ENCODE measurements around the gene COL18A1.
A peak's percentile ranks its signal among the peaks of the same experiment; 100 is the strongest.
"Not testable (repeated sequence)": the region's sequence is repeated elsewhere in the genome, so short reads cannot be mapped to it uniquely, and the experiment has no call there.

Gene COL18A1
- total RNA-seq, result 27.1 to 50.1 reads per million in 2 donors

DNA sequence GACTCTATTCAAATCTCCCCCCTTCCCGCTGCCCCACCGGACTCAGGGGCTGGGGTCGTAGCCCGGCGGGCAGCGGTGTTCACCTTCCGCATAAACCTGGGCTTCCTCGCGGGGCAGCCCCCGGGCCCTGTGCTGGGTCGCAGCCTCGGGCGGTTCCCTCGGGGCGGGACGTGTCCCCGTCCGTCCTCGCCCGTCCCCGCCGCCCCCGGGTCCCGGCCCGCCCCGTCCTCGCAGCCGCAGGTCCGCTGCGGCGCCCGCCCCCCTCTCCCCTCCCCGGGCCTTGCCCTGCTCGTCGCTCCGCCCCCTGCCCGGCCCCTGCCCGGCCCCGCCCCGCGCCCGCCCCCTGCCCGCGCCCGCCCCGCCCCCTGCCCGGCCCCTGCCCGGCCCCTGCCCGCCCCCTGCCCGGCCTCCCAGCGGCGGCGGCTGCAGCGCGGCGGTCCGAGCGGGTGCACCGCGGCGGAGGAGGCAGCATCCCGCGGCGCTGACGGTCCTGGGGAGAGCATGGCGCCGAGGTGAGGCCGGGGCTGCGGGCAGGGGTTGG, at the start of gene COL18A1:
COL18A1 (plus strand) TSS at position 436 of the 541 bp plus-strand sequence; CDS start at position 502, 66 bp downstream.
- peak in 2 of 5 experiments; percentile 21 to 23 for DNase-seq

DNA sequence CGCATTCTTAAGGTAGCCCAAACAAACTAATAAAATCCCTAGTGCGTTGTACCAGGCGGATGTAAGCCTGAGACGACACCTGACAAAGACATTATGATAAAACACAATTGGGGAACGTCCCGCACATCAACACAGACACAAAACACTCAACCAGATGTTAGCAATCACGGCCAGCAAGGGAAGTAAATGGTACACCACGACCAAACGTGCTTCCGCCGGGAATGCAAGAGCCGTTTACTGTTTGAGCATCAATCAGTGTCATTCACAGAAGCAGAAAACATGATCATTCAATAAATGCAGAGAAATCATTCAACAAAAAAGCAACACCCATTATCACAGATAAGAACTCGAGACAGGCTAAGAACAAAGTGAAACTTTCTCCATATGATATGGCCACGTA, 49.4 kb upstream of the COL18A1 start:
- no peak for DNase-seq

DNA sequence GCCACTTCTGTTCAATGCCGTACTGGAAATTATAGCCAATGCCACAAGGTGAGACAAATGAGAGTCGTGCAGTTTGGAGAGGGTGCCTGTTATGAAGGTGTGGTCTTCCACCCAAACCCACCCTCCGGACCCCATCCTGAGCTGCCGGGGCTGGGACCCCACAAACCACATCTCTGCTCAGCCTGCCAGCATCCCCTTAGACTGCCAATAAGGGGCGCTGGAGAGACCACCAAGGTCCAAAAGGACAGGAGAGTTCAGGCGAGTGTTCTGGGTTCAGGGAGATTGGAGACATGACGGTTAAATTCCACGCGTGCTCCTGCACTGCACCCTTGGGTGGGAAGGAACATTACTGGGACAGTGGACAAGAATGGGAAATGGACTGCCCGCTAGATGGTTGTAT, 48.7 kb upstream of the COL18A1 start:
- DNase-seq, result no peak

DNA sequence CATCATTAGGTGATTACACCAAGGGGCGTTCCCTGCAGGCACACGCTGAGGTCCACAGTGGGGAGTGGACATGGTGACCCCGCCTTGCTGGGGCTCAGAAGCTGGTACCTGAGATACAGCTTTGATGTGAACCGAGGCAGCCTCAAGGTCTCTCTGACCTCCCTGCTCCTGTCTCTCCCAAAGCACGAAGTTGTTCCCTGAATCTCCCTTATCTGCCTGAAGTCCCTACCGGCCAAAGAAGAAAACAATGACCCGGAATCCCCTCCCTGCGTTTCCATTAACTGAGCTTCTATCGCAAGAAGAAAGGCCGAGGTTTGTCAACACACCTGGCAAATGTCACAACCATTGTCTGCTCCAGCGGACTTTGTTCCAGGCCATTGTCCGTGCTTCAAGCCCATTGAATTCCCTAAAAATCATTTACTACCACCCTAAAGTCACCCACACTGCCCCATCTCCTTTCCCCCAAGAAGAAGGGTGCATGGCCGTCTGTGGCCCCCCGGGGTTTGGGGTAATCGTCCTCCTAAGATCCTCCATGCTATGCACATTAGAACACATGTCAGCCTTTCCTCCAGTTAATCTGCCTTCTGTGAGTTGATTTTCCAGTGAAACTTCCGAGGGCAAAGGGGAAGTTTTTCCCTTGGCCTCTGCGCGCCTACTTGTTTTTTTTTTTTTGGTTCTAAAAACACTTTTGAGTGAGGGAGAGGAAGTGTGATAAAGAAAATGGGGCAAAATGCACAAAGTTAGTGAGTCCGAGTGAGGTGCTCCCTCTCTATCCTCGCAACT, 48.1 kb upstream of the COL18A1 start:
- DNase-seq, result no peak

DNA sequence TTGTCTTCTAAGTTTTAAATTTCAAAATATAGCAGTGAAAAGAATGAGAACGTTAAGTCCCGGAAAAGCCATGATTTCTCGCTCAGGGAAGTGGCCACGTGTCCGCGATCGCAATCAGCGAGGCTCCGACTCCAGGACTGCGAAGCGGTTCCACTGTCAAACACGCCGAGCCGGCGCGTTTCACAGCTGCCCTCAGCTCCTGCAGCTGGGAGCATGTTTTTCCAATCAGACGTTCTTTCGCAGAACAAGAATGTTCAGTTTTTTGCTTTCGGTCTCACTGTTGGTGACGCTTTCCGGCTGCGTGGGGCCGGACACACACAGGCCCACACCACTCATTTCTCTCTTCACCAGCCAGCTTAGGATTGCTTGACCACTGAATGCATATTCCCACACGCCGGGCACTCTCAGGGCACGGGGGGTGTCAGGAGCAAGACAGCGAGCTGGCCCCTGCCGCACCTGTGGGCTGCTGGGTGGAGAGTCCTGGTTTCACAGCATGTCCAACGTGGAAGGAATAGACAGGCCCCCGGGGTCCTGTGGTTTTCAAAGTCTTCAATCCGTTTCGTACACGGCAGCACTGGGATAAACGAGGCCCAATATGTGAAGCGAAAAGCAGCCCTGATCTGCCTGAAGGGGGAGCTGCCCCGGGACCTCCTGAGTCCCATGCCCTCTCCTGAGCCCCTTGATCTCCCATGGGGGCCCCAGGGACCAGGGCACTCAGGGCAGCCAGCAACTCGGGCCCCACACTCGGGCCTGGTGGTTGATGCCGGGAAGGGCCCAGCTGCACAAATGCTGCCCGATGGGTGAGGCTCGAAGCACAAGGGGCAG, 47.3 kb upstream of the COL18A1 start:
- no peak for DNase-seq

DNA sequence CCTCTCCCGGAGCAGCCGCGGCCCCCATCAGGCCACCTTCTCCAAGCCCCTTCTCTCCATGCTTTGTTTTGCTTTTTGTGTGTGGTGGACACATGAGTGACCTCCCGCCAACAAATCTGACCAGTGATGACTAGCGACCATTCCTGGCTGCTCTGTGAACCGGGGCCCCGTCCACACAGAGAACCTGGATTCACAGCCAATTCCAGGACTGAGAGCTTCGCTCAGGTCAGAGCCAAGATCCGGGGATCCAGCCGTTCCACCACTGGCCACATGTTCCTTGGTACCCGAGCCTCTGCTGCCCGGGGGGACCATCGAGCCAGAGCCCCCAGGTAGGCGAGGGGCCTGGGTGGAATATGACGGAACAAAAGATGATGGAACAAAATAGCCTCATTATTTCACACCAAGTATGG, 46.7 kb upstream of the COL18A1 start:
- no peak for DNase-seq

DNA sequence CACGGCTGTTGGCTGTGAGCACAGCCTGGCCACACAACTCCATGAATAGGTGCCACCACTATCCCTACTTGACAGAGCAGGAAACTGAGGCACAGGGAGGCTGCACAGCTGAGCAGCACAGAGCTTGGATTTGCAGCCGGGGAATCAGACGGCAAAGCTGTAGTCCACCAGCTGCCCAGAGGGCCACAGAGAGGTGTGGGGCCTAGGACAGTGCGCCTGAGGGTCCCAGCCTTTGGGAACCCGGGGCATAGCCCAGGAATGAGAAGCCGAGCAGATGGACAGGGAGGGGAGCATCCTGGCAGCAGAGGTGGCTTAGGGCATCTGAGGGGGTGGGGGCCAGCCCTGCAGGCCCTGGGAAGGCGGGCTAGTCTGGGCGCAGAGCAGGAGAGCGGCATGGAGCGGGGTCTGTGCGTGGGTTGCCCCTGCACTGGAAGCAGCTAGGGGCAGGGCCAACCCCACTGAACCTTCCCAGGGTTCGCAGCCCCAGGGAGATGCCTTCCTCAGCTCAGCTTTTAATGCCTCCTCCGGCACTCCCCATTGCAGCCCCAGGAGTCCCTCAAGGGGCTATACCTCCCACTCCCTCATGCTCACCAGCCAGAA, 46.2 kb upstream of the COL18A1 start:
- no peak for DNase-seq

DNA sequence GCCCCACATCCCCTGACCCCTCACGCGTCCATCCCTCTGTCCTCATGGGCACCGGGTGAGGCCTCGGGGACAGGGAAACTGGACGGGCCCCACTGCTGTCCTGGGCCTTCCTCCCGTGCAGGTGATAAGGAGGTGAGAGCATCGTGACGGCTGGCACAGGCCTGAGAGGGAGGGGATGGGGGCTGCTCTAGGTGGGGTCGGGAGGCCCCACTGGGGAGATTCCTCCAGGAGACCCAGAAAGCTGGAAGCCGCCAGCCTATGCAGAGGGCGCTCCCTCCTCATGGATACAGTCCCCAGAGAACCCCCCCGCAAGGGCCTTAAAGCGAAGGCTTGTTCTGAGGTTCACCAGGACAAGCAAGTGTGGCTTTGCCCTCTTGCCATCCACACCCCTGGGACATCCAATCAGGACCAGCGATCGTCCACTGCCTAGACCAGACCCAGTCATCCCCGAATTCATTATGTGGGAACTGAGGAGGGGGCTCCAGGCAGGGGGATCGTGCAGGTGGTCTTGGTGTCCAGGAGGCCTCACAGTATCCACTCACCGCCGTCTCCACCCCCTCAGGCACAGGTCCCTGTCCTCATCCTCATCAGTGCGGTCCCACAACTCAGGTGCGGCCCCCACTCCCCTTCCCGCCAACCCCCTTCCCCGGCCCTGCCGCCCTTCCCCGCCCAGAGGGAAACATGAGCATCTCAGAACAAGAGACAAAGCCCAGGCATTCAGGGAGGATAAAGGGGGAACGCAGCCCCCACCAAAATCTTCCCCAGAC, 45.3 kb upstream of the COL18A1 start:
- DNase-seq, result no peak

DNA sequence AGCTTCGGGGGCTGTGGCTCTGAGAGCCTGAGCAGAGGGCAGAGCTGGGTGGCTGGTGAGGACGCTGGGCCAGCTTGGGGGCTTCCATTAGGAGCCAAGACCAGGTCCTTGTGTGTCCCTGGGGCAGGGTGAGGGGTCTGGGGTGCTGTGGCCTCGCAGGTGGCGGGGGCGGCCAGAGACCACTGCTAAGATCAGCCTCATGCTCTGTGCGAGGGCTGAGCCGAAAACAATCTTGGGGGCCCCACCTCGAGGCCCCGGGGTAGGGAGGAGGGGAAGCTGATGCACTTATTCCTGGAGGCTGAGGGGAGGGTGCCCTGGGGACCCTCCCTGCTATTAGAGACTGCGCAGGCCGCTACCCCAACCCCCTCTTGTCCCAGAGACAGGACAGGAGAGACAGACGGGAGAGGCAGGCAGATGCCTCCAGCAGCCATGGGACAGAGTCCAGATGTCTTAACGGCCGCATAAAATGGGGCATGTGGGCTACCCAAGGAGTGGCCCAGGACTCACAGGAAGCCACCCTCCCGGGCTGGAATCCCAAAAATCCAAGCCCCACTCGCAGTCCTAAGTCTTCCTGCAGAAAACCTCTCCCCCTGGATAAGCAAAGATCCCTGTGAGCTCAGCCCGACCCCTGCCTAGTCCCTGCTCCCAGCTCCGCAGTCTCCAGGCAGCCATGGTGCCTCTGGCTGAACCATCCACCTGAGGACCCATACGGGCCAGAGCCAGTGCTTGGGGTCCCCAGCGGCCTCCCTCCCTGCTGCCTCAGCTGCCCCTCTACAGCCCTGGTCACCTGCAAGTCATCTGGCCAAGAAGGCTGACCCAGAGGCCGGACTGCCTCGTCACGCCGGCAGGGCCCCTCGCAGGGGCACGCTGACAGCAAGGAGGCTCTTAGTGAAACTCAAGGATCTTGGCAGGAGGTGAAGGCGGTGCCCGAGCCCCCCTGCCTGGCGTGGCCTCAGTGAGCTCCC, 43.6 kb upstream of the COL18A1 start:
- no peak for DNase-seq

DNA sequence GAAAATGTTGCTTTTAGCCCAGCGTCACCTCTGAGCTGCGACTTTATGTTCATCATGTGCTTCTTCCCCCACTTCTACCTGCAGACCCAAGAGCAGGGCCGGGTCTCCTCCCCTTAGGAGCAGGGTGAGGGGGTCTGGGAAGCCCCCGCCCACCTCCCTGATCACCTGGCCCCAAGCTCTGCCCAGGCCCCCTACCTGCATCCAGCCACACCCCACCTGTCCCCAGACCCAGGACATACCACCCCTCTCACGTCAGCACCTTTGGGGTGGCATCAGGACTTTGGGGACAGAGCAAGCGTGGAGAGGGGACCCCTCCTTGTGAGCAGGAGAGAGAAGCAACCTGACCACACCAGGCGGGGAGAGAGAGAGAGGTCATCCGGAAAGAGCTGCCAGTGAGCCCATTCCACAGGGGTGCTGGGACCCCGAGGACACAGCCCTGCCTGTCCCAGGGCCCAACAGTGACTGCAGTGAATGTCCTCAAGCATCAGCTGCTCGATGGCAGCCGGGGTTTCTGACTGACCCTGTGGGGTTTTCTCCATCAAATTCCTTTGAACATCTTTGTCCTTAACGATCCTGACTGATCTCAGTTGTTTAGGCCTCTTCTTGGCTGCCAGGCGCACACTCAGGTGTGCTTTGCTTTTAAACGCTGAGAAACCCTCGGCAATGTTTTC, 42.8 kb upstream of the COL18A1 start:
- no peak for DNase-seq

DNA sequence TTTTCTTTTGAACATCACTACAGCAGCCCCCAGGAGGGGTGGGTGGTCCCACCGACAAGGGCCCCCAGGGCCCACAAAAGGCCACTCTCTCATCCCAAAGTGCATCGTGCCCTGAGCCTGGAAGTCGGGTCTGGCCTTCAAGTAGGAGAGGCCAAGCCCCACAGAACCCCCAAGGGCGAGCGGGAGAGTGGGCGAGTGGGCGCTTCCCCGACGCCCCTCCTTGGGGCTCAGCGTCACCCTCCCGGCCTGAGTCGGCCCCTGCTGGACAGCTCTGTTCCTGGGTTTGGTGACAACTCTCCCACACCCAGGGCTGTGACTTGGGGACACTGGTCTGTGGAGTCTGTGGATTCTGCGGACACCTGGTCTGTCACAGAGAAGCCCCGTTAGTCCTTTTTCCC, 42.2 kb upstream of the COL18A1 start:
- DNase-seq, result no peak

DNA sequence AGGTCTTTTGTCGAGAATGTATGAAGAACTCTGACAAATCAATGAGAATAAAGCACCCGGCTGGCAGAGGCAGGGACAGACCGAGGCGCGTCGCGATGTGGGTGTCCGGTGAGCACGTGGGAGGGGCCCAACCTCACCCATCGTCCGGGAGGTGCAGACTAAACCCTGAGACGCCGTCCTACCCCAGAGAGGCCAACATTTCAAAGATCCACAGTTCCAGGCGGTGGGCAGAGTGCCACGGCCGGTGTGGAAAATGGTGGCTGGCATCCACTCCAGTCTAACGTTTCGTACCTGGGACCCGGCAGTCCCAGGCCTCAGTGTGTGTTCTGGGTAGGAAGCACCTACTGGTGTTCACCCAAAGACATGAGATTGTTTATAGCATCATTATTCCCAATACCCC, 41.7 kb upstream of the COL18A1 start:
- not testable (repeated sequence) for DNase-seq

DNA sequence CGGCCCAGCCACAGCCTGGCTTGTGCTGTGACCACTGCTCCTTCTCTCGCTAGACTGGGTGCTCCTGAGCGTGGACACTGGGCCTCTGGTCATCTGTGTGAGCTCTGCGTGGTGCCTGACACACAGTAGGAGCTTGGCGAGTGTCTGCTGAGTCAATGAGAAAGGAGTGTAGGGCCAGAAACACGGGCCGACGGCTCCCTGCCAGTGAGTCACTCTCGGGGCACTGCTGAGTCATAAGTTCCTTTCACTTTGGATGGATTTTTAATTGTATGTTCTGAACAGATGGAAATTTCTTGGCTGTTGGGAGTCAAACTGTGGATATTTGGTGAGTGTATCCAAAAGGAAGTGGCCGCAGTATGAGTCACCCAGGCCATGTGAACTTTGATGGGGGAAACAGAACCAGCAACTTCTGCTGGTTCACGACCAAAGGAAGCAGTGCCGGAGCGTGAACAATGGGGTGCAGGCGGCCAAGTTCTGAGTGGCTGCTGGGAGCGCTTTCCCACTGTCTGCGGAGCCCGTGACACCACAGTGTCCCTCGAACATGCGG, 41.0 kb upstream of the COL18A1 start:
- peak in 2 of 5 experiments; percentile 9 to 37 for DNase-seq

DNA sequence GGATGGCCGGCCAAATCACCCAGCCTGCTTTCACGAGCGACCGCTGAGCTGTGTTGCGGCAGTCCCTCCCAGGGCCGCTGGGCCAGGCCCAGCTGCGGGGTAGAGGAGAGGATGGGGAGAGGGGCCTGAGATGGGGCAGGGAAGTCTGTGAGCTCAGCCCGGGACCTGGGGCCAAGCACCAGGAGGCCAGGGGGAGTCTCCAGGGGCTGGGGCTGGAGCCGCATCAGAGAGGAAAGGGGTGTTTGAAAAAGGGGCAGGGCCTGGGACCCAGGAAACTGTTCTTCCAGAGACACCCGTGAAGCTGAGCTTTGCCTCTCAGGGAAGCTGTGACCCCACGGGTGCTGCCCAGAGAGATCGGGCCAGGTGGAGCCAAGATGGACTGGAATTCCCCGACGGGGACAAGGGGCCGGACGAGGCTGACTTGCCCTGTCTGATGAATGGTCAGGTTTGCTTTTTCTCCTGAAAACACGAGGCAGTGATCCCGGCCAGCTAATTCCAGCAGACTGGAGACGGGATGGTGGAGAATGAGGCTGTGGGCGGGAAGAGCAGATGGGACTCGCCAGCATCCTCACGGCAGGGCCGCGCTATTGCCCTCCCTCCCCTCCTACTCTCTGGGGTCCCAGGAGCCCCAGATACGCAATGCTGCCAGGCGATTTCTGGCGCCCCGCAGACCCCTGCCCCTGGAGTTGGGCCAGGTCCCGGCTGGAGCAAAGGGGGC, 40.3 kb upstream of the COL18A1 start:
- no peak for DNase-seq

DNA sequence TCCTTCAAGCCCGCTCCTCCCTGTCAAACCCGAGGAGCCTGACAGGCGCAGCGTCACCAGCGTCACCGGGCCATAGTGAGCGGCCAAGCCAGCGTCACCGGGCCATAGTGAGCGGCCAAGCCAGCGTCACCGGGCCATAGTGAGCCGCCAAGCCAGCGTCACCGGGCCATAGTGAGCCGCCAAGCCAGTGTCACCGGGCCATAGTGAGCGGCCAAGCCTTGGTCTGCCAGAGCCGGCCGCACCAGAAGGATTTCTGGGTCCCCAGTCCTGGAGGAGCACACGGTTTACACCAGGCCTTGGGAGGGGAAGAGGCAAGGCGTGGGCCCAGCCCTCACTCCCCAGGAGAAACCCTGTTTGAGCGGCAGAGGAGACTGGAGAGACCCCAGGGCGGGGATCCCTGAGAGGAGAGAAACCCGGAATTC, 39.8 kb upstream of the COL18A1 start:
- no peak for DNase-seq

DNA sequence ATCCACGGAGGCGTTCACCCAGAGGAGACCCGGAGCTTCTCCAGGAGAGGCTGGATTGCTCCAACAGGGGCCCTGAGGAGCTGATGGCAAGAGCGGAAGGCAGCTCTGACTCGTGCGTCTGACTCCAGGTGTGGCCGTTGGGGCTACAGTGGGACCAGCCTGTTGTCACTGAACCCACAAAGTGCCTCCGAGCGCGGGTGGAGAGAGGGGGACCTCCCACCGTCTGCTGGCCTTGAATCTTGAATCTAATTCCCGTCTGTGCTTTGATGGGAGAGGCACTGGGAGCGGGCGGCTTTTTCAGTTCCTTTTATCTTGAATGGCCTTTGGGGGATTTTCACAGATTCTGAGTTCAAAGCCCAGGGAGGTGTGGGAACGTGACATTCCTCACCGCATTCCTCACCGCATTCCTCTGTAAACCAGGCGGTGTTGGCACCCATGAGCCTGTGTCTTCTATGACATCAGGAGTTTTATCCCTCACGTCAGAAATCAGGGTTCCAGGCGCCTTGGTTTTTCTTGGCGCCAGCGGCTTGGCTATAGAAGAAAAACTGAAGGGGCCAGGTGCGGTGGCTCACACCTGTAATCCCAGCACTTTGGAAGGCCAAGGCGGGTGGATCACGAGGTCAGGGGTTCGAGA, 39.2 kb upstream of the COL18A1 start:
- DNase-seq, result no peak

DNA sequence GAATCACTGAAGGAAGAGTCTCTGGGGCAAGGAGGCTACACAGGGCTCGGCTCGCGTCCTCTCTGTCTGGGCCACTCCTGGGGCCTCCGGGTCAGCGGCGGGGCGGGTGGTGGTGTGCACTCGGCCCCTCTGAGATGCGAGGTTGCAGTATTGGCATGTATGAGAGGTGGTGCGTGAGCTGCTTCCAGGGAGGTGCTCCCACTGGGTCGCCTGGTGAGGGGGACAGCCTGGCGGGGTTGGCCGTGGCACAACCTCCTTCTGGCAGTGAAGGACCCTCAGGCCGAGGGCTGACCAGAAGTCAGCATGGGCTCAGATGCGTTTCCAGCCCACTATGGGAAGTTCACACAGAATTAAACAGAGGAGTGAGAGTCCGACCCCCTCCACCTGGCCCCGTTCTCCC, 38.5 kb upstream of the COL18A1 start:
- no peak for DNase-seq

DNA sequence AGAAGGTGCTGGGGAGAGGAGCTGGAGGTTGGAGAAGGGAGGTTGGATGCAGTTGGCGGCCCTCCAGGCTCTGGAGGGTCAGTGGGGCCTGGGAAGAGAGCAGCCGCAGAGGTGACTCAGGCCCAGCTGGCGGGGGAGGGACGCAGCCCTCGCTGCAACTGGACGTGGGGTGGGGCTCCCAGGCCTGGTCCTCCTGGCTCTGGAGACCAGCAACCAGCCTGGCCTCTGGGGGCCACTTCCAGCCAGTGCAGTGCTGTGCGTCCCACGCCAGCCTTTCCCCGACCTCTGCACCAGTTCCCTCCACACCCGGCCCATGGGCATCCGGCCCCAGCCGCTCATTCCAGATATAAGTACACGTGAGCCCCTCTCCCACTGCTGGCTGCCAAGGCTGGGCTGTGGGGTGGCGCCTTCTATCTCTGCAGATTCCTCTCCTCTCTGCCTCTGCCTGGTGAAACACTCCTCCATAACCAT, 38.0 kb upstream of the COL18A1 start:
- no peak for DNase-seq
